Erythroblast (primary cell): Measurements from ENCODE around the gene PAGE2.
"Not testable (repeated sequence)": the region's sequence is repeated elsewhere in the genome, so short reads cannot be mapped to it uniquely, and the experiment has no call there.

Experiments used
- DNase-seq, 2 experiments: peaks; one replicate each; lab custom pipeline; 2025; lab: John Stamatoyannopoulos, UW
- GATA1 ChIP-seq: IDR thresholded peaks from 2 replicates; pipeline ENCODE4 v1.6.1; 2011; ENCODE audit warnings: low read depth, mild to moderate bottlenecking, control low read depth, low read length, moderate library complexity
- POLR2A ChIP-seq: IDR thresholded peaks from 2 replicates; pipeline ENCODE4 v1.6.1; 2011; ENCODE audit warnings: mild to moderate bottlenecking, low read length

The PAGE2 gene

DNA sequence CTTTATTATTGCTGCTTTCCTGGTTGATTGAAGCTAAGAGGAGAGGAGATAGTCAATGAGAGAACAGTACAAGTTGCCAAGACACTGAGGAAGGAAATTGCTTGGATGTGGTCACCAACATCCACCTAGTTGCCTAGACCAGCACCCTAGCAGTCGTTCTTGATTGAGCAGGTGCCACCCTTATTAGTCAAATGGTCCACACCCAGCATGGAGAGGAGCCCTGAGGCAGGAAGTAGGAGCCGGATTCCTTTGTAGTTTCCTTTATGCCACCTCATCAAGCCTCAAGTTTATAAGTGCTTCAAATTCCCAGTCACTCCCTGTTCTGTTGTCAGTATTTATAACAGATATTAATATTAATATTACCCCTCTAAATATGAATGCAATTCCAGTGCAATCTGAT, 19.1 kb downstream of the PAGE2 start:
- no peak for DNase-seq
- no peak for TF ChIP-seq GATA1
- no peak for TF ChIP-seq POLR2A

- peak; percentile 27 to 39 for DNase-seq
- TF ChIP-seq POLR2A (no peak), GATA1 (no peak)
Measured at GRCh38 chrX:55109306-55109705, 20.5 kb downstream of the PAGE2 start.

GRCh38 chrX:55111578-55112254, 22.9 kb downstream of the PAGE2 start:
- TF ChIP-seq GATA1: no peak
- TF ChIP-seq POLR2A: no peak
- no peak for DNase-seq

- peak; percentile 86 to 93 for DNase-seq
- TF ChIP-seq GATA1: peak; percentile 35
Measured at GRCh38 chrX:55116589-55116988, 27.8 kb downstream of the PAGE2 start.

- no peak for DNase-seq
- no peak for TF ChIP-seq POLR2A
- no peak for TF ChIP-seq GATA1
Measured at GRCh38 chrX:55118574-55118973, 29.8 kb downstream of the PAGE2 start.

GRCh38 chrX:55119271-55119670, 30.5 kb downstream of the PAGE2 start:
- TF ChIP-seq GATA1 (no peak), POLR2A (no peak)
- no peak for DNase-seq

GRCh38 chrX:55119712-55120111, 30.9 kb downstream of the PAGE2 start:
- DNase-seq: peak; percentile 14 to 31
- TF ChIP-seq POLR2A: no peak
- TF ChIP-seq GATA1: no peak

GRCh38 chrX:55120761-55121358, 32.0 kb downstream of the PAGE2 start:
- no peak for TF ChIP-seq GATA1
- no peak for TF ChIP-seq POLR2A

GRCh38 chrX:55123900-55124299, 35.1 kb downstream of the PAGE2 start:
- TF ChIP-seq GATA1: no peak
- no peak for TF ChIP-seq POLR2A
- DNase-seq: no peak

More at GRCh38 chrX:55120761-55121358, 32.0 kb downstream of the PAGE2 start:
- DNase-seq: peak; percentile 60 to 80

DNA sequence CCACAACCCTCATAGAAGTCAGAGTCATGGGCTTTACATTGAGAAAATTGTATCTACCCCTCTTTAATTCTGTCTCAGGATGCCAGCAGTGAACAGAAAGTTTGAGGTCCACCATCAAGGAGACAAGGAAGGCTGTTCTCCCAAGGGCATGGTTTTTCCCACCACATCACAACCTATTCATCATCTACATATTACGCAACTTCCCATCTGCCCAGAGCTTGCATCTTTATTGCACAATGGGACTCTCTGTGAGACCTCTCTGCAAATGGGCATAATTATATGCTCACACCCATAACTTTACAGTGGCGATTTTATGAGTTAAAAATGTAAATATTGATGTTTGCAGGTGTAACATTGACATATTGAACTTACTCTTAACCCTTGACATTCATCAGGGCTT, 38.9 kb downstream of the PAGE2 start:
- no peak for TF ChIP-seq GATA1
- peak; percentile 8 to 52 for DNase-seq

- TF ChIP-seq GATA1 (no peak), POLR2A (no peak)
- DNase-seq: peak in 1 of 2 experiments; percentile 10
Measured at GRCh38 chrX:55129361-55129760, 40.5 kb downstream of the PAGE2 start.

DNA sequence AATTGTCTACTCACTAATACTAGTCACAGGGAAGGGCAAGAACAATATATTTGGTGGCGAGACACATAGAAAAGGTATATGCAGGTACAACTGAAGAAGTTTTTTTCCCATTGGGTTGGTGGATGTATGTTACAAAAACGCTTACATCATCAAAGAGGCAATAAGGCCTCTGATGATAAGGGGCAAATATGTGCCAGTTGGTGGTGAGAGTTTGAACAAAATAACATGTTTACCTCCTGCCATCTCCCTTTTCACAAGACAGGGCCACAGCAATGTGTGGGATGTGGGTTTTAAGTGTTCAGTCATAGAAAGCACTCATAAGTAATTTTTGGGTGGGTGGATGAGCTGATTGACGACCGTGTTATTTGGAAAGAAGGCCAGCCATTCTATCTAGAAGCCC, 41.7 kb downstream of the PAGE2 start:
- peak; percentile 27 for TF ChIP-seq POLR2A
- no peak for TF ChIP-seq GATA1
- peak; percentile 65 to 78 for DNase-seq

GRCh38 chrX:55132416-55132815, 43.6 kb downstream of the PAGE2 start:
- no peak for DNase-seq
- TF ChIP-seq POLR2A (no peak), GATA1 (no peak)

GRCh38 chrX:55135171-55135570, 46.4 kb downstream of the PAGE2 start:
- TF ChIP-seq POLR2A (no peak), GATA1 (no peak)
- peak; percentile 62 to 73 for DNase-seq

- DNase-seq: not testable (repeated sequence)
Measured at GRCh38 chrX:55140800-55141199, 52.0 kb downstream of the PAGE2 start.
